ENCODE data around the gene DDB1.

GRCh38 chr11:61378713-61379313, 45.9 kb upstream of the DDB1 start:
- no peak for TF ChIP-seq CTCF (IDR thresholded peaks at IDR 0.05)
- TF ChIP-seq POLR2A (IDR thresholded peaks at IDR 0.05) = no peak
